ENCODE data around the gene SP3.

GRCh38 chr2:173858291-173858731 is 106.9 kb downstream of the SP3 start:
- TF ChIP-seq CTCF (conservative IDR thresholded peaks at IDR 0.05 in 1 of 2, IDR thresholded peaks at IDR 0.05 in 1 of 2; ENCODE audit: low read depth in 1 of 2, low read length in 2 of 2), result no peak
- TF ChIP-seq EZH2 (IDR thresholded peaks at IDR 0.05; ENCODE audit: low read length, missing control alignments), result no peak

Data from fibroblast of lung (primary cell).